HFF-Myc (cell line): ENCODE results near the gene FLT1.

ENCODE experiments used
- DNase-seq: peaks from one replicate; pipeline ENCODE4 v3.0.0-alpha.2; 2011; ENCODE audit warnings: low read depth; ENCODE audit errors: extremely low read depth
- H3K4me3 ChIP-seq: replicated peaks from 2 replicates; pipeline ENCODE4 v1.5.1; 2011; ENCODE audit warnings: low read depth, mild to moderate bottlenecking, control low read depth, low read length
- CTCF ChIP-seq: IDR thresholded peaks from 2 replicates; pipeline ENCODE4 v1.5.1; 2012; ENCODE audit warnings: mild to moderate bottlenecking, low read depth, low read length, control low read depth; ENCODE audit errors: missing control alignments

The FLT1 gene

GRCh38 chr13:28358708-28359107, 136.2 kb downstream of the FLT1 start:
- no peak for TF ChIP-seq CTCF
- H3K4me3 ChIP-seq: no peak overlapping the region

DNA sequence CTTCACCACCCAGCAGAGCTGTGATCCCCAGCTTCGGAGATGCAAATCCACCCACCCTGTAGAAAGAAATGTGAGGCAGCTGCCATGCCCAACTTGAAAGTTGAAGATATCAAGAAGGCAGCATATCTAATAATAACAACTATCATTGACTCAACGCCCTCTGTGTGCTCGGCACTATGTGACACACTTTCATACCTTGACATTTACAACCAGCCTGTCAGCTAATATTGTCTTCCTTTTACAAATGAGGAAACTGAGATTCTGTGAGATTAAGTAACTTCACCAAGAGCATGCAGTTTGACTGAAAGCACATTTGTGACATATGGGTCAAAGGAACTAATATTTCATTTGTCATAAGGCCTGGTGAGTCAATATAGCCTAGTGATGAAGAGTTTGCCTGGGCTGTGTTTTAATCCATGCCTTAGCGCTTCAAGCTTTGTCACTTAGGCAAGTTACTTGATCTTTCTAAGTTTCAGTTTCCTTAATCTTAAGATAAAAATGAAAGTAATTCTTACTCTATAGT, 137.0 kb downstream of the FLT1 start:
- H3K4me3 ChIP-seq: no peak overlapping the region
- TF ChIP-seq CTCF: no peak
- DNase-seq: no peak

More at GRCh38 chr13:28358708-28359107, 136.2 kb downstream of the FLT1 start:
- no peak for DNase-seq

DNA sequence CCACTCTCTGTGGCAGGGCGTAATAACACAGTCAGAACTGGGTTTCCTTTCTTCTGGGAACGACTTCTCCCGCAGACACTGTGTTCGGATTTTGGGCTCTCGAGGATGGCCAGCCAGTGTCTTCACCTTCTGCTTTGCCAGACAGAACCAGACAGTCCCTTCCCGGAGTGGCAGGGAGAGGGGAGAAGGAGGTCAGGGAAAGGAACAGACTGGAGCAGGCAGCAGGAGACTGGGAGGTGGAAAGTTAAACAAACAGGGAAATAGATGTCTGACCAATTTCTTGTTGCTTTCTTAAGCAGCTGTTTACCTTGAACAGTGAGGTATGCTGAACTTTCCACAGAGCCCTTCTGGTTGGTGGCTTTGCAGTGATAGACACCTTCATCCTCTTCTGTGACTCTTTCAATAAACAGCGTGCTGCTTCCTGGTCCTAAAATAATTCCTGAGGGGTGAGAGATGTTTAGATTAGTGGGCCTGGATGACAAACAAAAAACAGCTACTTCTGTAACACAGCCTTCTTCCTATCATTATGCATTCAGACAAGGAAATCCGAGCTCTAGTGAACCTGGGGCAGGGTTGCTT, 137.6 kb downstream of the FLT1 start:
- no peak for DNase-seq
- no peak for TF ChIP-seq CTCF

DNA sequence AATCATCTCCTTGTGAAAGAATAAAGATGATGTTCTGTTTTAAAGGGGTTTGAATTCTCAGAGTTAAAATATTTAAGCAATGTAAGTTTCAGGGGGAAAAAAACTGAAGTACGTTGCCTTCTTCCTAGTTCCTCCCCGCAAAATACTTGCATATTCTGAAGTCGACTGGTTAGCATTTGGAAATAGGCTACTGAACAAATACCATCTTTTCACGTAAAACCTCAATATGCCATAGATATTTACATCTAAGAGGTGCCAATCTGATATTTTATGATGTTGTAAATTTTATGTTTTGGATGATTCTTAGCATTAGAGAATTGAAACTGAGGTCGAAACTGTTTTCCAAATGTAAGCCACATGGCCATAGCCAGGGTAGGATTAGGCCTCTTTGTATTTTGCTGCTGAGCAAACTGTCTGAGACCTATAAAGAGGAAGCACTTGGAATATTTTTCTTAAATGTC, 138.3 kb downstream of the FLT1 start:
- no peak for TF ChIP-seq CTCF
- DNase-seq: no peak
- no peak overlapping the region for H3K4me3 ChIP-seq

More for the DNA sequence above, 137.6 kb downstream of the FLT1 start:
- H3K4me3 ChIP-seq: no peak overlapping the region

- DNase-seq: no peak
- no peak for TF ChIP-seq CTCF
- H3K4me3 ChIP-seq: no peak overlapping the region
Measured at GRCh38 chr13:28355822-28356371, 139.0 kb downstream of the FLT1 start.

GRCh38 chr13:28355046-28355821, 139.7 kb downstream of the FLT1 start:
- no peak for TF ChIP-seq CTCF
- no peak overlapping the region for H3K4me3 ChIP-seq
- DNase-seq: no peak
